IMR-90 (cell line): Measurements from ENCODE around the gene BMAL2. TPM values are rescaled to one million over a fixed set of nuclear protein-coding genes. Genes with fewer than 3 reads are reported as not detected.
A peak's percentile ranks its signal among the peaks of the same experiment; 100 is the strongest.

Source experiments
- ATAC-seq: fragments of 200-7000 bp; cut with Tn5 transposase; 2 replicates; pipeline ENCODE4 v1.9.1; 2020; ENCODE audit warnings: low read depth, mild to moderate bottlenecking, moderate library complexity
- BruUV-seq: library from RNA; stranded (reverse); fragments of 400-500 nt; replicated peaks from 2 replicates; lab custom pipeline; 2021; lab: Mats Ljungman, UMichigan
- CTCF ChIA-PET: fragments of 300-600 bp; formaldehyde crosslinking; extraction: SDS; loops from one replicate; lab custom pipeline; 2021; ENCODE audit warnings: antibody characterized with exemption; lab: Yijun Ruan, JAX
- POLR2A ChIA-PET: fragments of 300-600 bp; sonication (Branson Sonifier 250); formaldehyde crosslinking; loops from one replicate; lab custom pipeline; 2022; ENCODE audit warnings: antibody characterized with exemption; ENCODE audit not compliant: unreplicated experiment; lab: Charles Lee
- DNase-seq: peaks from one replicate; pipeline ENCODE4 v3.0.0; 2013
- H2AFZ ChIP-seq: replicated peaks from 2 replicates; pipeline ENCODE3; 2013; ENCODE audit warnings: low read length, mild to moderate bottlenecking; ENCODE audit not compliant: poor library complexity
- H2AK5ac ChIP-seq: 2 replicates; pipeline ENCODE4 v1.6.1; 2013; ENCODE audit warnings: low read depth, low read length, inconsistent platforms
- H2AK9ac ChIP-seq: replicated peaks from 2 replicates; pipeline ENCODE3; 2013; ENCODE audit warnings: mild to moderate bottlenecking, low read depth, low read length, moderate library complexity; ENCODE audit not compliant: poor library complexity
- H2BK120ac ChIP-seq: 2 replicates; pipeline ENCODE4 v1.6.1; 2013; ENCODE audit warnings: low read depth, low read length, inconsistent platforms
- H2BK15ac ChIP-seq: 3 replicates; pipeline ENCODE4 v1.6.1; 2013; ENCODE audit warnings: low read depth, low read length, inconsistent platforms
- H2BK20ac ChIP-seq: 2 replicates; pipeline ENCODE4 v1.6.1; 2013; ENCODE audit warnings: low read depth, mild to moderate bottlenecking, inconsistent platforms, low read length, moderate library complexity
- H2BK5ac ChIP-seq: 2 replicates; pipeline ENCODE4 v1.6.1; 2013; ENCODE audit warnings: mild to moderate bottlenecking, low read depth, low read length, inconsistent platforms; ENCODE audit not compliant: poor library complexity, severe bottlenecking
- H3K14ac ChIP-seq: replicated peaks from 2 replicates; pipeline ENCODE4 v1.6.1; 2013; ENCODE audit warnings: low read depth, low read length, inconsistent platforms
- H3K18ac ChIP-seq: 2 replicates; pipeline ENCODE4 v1.6.1; 2013; ENCODE audit warnings: low read depth, low read length, control low read depth
- H3K23ac ChIP-seq: 2 replicates; pipeline ENCODE4 v1.6.1; 2013; ENCODE audit warnings: low read depth, low read length, inconsistent platforms
- H3K27ac ChIP-seq: 2 replicates; pipeline ENCODE4 v1.5.1; 2013; ENCODE audit warnings: mild to moderate bottlenecking, control low read depth, low read length; ENCODE audit not compliant: insufficient read depth
- H3K27me3 ChIP-seq: 2 replicates; pipeline ENCODE4 v1.6.1; 2013; ENCODE audit warnings: low read length; ENCODE audit not compliant: control insufficient read depth, insufficient read depth
- H3K36me3 ChIP-seq: 2 replicates; pipeline ENCODE4 v1.6.1; 2013; ENCODE audit warnings: low read length, mixed read lengths; ENCODE audit not compliant: control insufficient read depth, insufficient read depth
- H3K4ac ChIP-seq: 2 replicates; pipeline ENCODE4 v1.6.1; 2013; ENCODE audit warnings: low read depth, low read length, inconsistent platforms
- H3K4me1 ChIP-seq: 2 replicates; pipeline ENCODE4 v1.6.1; 2013; ENCODE audit warnings: low read length, mixed read lengths; ENCODE audit not compliant: control insufficient read depth, insufficient read depth
- H3K4me2 ChIP-seq: 2 replicates; pipeline ENCODE4 v1.6.1; 2013; ENCODE audit warnings: low read depth, mild to moderate bottlenecking, control low read depth, low read length, moderate library complexity
- H3K4me3 ChIP-seq: 2 replicates; pipeline ENCODE4 v1.5.1; 2013; ENCODE audit warnings: low read depth, mild to moderate bottlenecking, control low read depth, low read length, moderate library complexity; ENCODE audit not compliant: insufficient read depth
- H3K56ac ChIP-seq: 2 replicates; pipeline ENCODE4 v1.6.1; 2013; ENCODE audit warnings: low read length, inconsistent platforms; ENCODE audit not compliant: insufficient read depth; ENCODE audit errors: extremely low read depth
- H3K79me1 ChIP-seq, 2 experiments: 2 replicates each; pipeline ENCODE4 v1.6.1; 2013; ENCODE audit warnings: low read length in 2 of 2, inconsistent platforms in 1 of 2, low read depth in 1 of 2
- H3K9ac ChIP-seq: 2 replicates; pipeline ENCODE4 v1.6.1; 2013; ENCODE audit warnings: low read depth, low read length, control low read depth
- H3K9me1 ChIP-seq: 2 replicates; pipeline ENCODE4 v1.6.1; 2013; ENCODE audit warnings: low read length, inconsistent platforms; ENCODE audit not compliant: insufficient read depth
- H3K9me3 ChIP-seq: 2 replicates; pipeline ENCODE4 v1.6.1; 2013; ENCODE audit warnings: low read length; ENCODE audit not compliant: control insufficient read depth, insufficient read depth
- H4K20me1 ChIP-seq: 2 replicates; pipeline ENCODE4 v1.6.1; 2013; ENCODE audit warnings: low read length, inconsistent platforms; ENCODE audit not compliant: insufficient read depth
- H4K5ac ChIP-seq: 2 replicates; pipeline ENCODE4 v1.6.1; 2013; ENCODE audit warnings: mild to moderate bottlenecking, low read depth, low read length, control low read depth
- H4K8ac ChIP-seq, 2 experiments: 2 replicates each; pipeline ENCODE4 v1.6.1; 2013; ENCODE audit warnings: low read depth in 2 of 2, low read length in 2 of 2, control low read depth in 1 of 2, inconsistent platforms in 1 of 2
- H4K91ac ChIP-seq: 2 replicates; pipeline ENCODE4 v1.6.1; 2013; ENCODE audit warnings: low read depth, low read length, inconsistent platforms; ENCODE audit not compliant: insufficient read depth
- BHLHE40 ChIP-seq: fragments of 150-350 bp; IDR thresholded peaks from 2 replicates; pipeline ENCODE4 v1.6.1; 2016; ENCODE audit warnings: mild to moderate bottlenecking, low read depth, low read length
- MAFK ChIP-seq: IDR thresholded peaks from 2 replicates; pipeline ENCODE4 v1.6.1; 2012; ENCODE audit warnings: low read depth, low read length, improper control_type of control experiment
- MXI1 ChIP-seq: IDR thresholded peaks from 2 replicates; pipeline ENCODE4 v1.6.1; 2012; ENCODE audit warnings: low read depth, mild to moderate bottlenecking, low read length, moderate library complexity, borderline replicate concordance
- RAD21 ChIP-seq: IDR thresholded peaks from 2 replicates; pipeline ENCODE4 v1.6.1; 2012; ENCODE audit warnings: low read length, improper control_type of control experiment
- WGBS, 2 experiments: methylation state at CpG; one replicate each; pipeline versions ENCODE4 v1.1.5 to v1.1.7; 2013; ENCODE audit warnings: missing lambda C conversion rate in 2 of 2; ENCODE audit not compliant: insufficient read length in 1 of 2; ENCODE audit errors: extremely low coverage in 2 of 2; 5-methylcytosine and 5-hydroxymethylcytosine counted together
- dilution Hi-C: fragments of 300-500 bp; cut with HindIII; formaldehyde crosslinking; loops from one replicate; pipeline ENCODE4 v1.14.3; 2018; ENCODE audit warnings: low sequenced_read_pairs; ENCODE audit not compliant: unreplicated experiment
- in situ Hi-C: fragments of 300-500 bp; cut with MboI; formaldehyde crosslinking; loops from 3 replicates; pipeline ENCODE4 v1.14.3; 2019; ENCODE audit warnings: low sequenced_read_pairs, inconsistent platforms, mixed read lengths
- intact Hi-C: fragments of 100-400 bp; cut with micrococcal nuclease; formaldehyde crosslinking; loops from 2 replicates; pipeline ENCODE4 v1.10.0; 2022
- polyA plus RNA-seq, 3 experiments: library from polyadenylated mRNA; depleted of rRNA; stranded (reverse); fragments of >200 nt; gene quantifications; 2 replicates each; pipeline ENCODE4 v1.2.3, GENCODE V29; 2012; ENCODE audit warnings: low replicate concordance in 1 of 3
- total RNA-seq: library from RNA; depleted of rRNA; stranded (reverse); fragments of >200 nt; gene quantifications from 2 replicates; pipeline ENCODE4 v1.2.3, GENCODE V29; 2012

The BMAL2 gene
- total and polyA plus RNA-seq, 2 of the 4 experiments (the other 2 are of a cell fraction), result 11.0 to 57.0 TPM

GRCh38 chr12:27333403-27334009 is 870 bp downstream of the BMAL2 start (continued):
- TF ChIP-seq MXI1, result no peak

- Histone ChIP-seq H3K4me1 (peaks cover 15% of the 10 kb centered on the region), H2BK5ac (no peak overlapping the region), H3K4me2 (peak overlapping the region; percentile 100), H3K27me3 (no peaks in the 10 kb centered on the region), H3K36me3 (no peaks in the 10 kb centered on the region), H2AK9ac (no peak overlapping the region), H2AFZ (no peak overlapping the region), H3K4ac (no peak overlapping the region), H2AK5ac (no peak overlapping the region; the same call in 1 of the 2 replicates), H4K5ac (no peak overlapping the region; the same call in 1 of the 2 replicates), H3K56ac (peak overlapping the region; percentile 5; the same call in 1 of the 2 replicates), H3K18ac (no peak overlapping the region), H3K9me1 (peaks cover 13% of the 10 kb centered on the region), H3K23ac (peak overlapping the region; percentile 7; the same call in 1 of the 2 replicates), H2BK120ac (no peak overlapping the region), H3K9me3 (no peaks in the 10 kb centered on the region), H3K79me1 (peaks cover 30 to 51% of the 10 kb centered on the region in 2 experiments), H4K8ac (peak overlapping the region in 1 of 2 experiments; percentile 31; a peak in 1 of 4 replicates), H3K4me3 (peak overlapping the region; percentile 69; the same call in 1 of the 2 replicates), H2BK15ac (no peak overlapping the region), H2BK20ac (no peak overlapping the region), H3K27ac (no peak overlapping the region), H4K20me1 (no peaks in the 10 kb centered on the region), H4K91ac (no peak overlapping the region), H3K9ac (peak overlapping the region; percentile 33; the same call in 1 of the 2 replicates), H3K14ac (0 out of 2 replicates have a peak overlapping the region, but pooled peaks have one; percentile 10)
- no CpG with 5 or more reads among the region's 7 CpGs for WGBS, 2 experiments
- ChIA-PET CTCF (no interaction called here), POLR2A (no interaction called here)
- TSS peak; percentile 74 for BruUV-seq
- intact Hi-C loops (loop anchor here (5.0 kb wide), 1 partner anchor 318 kb away; no protein-coding TSS in a partner anchor), dilution Hi-C loops (no loop called here), in situ Hi-C loops (no loop called here)
- TF ChIP-seq MAFK (no peak), RAD21 (no peak), BHLHE40 (peak; percentile 77)
- DNase-seq (no peak), ATAC-seq (no peak)
Observed at GRCh38 chr12:27334042-27334720, 1.5 kb downstream of the BMAL2 start.
